ENCODE measurements around the gene ZNF516. TPM values are rescaled to one million over a fixed set of nuclear protein-coding genes. Genes with fewer than 3 reads are reported as not detected.

ZNF516 gene
- total and polyA plus RNA-seq, 8 donors, result 5.4 to 21.3 (median 12.7) TPM

DNA sequence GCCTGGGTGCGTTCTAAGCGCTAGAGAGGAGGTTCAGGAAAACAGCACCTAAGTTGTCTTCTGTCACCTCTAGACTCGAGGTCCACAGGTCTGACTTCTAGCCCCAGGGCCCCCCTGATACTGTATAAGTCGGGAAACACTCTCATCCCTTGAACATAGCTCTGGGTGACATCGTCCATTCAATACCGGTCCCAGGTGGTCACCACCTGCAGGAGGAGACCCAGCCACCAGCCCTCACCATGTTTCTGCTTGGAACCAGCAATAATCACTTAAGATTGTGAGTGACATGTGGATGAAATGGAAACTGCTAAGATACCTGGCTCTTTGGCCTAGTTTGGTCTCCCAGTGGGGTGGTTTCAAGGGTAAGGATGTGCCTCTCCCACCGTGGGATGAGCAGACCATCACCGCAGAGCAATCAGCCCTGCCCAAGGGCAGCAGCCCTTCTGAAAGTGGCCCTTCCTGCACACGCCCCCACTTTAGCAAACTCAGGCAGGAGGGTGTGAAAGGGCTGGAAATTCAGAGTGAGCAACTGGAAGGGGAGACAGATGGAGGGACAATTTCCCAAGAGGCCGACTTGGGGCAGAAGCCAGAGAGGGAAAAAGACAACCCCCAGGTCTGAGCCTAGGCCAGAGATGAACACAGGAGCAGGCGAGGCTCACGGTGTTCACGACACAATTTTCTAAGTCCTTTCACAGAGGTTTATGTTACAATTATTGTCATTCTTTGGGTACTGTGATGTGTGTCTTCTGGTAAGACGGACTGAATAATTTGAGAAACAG lies 95.2 kb downstream of the ZNF516 start:
- intact Hi-C loops (cut with DNase I), result loop anchor here (5.0 to 10.0 kb wide), 5 partner anchors 225 to 307 kb away; no protein-coding TSS in a partner anchor
- ATAC-seq, result no peak
- FAIRE-seq, result no peak
- Histone ChIP-seq H3K27me3 (no peaks in the 10 kb centered on the region), H3K27ac (no peak overlapping the region), H3K4me1 (no peaks in the 10 kb centered on the region), H3K36me3 (no peaks in the 10 kb centered on the region), H3K9me3 (no peaks in the 10 kb centered on the region), H3K4me3 (no peak overlapping the region)
- DNase-seq, result no peak
- TF ChIP-seq, protein P1, sequence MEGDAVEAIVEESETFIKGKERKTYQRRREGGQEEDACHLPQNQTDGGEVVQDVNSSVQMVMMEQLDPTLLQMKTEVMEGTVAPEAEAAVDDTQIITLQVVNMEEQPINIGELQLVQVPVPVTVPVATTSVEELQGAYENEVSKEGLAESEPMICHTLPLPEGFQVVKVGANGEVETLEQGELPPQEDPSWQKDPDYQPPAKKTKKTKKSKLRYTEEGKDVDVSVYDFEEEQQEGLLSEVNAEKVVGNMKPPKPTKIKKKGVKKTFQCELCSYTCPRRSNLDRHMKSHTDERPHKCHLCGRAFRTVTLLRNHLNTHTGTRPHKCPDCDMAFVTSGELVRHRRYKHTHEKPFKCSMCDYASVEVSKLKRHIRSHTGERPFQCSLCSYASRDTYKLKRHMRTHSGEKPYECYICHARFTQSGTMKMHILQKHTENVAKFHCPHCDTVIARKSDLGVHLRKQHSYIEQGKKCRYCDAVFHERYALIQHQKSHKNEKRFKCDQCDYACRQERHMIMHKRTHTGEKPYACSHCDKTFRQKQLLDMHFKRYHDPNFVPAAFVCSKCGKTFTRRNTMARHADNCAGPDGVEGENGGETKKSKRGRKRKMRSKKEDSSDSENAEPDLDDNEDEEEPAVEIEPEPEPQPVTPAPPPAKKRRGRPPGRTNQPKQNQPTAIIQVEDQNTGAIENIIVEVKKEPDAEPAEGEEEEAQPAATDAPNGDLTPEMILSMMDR (IDR thresholded peaks at IDR 0.05), result no peak
- WGBS, 2 donors, result 84 to 85% methylated on average over 14 of the region's 14 CpGs

DNA sequence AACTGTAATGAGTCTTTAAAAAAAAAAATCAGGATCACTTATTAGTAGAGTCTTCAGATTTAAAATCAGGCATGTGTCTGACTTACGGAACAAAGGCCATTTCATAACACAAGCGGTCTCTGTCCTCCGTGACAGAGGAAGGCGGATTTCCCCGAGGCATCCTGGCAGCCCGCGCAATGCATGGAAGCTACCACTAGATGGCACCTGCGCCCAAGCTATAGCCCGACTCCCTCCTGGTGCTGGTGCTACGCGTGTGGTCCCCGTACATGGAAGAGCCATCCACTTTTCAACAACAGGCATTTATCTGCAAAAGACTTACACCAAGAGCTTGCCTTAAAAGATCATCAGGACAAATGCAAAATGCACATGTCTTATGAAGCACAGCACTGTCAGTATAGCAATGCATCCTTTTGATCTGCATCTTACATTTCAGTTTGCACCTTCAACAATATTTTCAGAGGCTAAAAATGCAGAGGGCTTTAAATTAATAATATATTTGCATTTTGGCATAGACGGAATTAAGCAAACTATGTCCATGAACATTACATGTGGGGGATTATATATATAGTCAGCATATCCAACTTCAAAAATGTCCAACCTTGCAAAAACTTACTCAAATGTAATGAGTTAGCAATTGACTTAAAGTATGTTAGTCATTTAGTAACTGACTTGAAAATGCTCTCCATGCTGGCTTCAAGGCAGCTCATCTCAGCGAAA lies 96.0 kb downstream of the ZNF516 start:
- FAIRE-seq (no peak), DNase-seq (peak in 5 of 6 donors; percentile 42 to 90 (median 73)), ATAC-seq (peak; percentile 83 to 98 (median 95))
- 11 to 12% methylated on average over 14 of the region's 14 CpGs for WGBS, 2 donors
- Histone ChIP-seq H3K9me3 (no peaks in the 10 kb centered on the region), H3K27me3 (no peaks in the 10 kb centered on the region), H3K36me3 (no peaks in the 10 kb centered on the region), H3K27ac (no peak overlapping the region), H3K4me3 (no peak overlapping the region), H3K4me1 (no peaks in the 10 kb centered on the region)
- TF ChIP-seq, protein P1 (IDR thresholded peaks at IDR 0.05), result peak; percentile 71 to 96 (median 94)
- intact Hi-C loops (cut with DNase I), result loop anchor here in 2 of 3 donors (5.0 kb wide), 2 partner anchors 283 to 308 kb away; no protein-coding TSS in a partner anchor

DNA sequence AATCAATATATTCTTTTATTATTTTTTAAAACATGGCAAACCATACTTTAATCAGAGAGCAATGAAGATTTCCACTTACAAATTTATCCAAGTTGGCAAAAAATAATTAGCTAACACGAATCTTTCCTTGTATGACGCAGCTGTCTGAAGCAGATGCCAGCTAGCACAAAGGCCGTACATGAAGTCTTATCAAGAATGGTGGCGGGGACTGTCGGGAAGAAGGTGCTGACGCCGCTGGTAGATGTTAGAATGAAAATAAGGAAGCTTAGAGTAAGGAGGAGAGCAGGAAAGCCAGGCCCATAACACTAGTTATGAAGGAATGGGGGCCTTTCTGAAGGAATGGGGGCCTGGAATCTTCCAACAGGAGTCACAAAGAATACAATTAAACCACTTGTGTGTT lies 96.7 kb downstream of the ZNF516 start:
- Histone ChIP-seq H3K27ac (no peak overlapping the region), H3K36me3 (no peaks in the 10 kb centered on the region), H3K4me1 (no peaks in the 10 kb centered on the region), H3K4me3 (no peak overlapping the region), H3K9me3 (no peaks in the 10 kb centered on the region), H3K27me3 (no peaks in the 10 kb centered on the region)
- DNase-seq (no peak), ATAC-seq (peak in 1 of 4 donors; percentile 24), FAIRE-seq (no peak)
- TF ChIP-seq, protein P1 (IDR thresholded peaks at IDR 0.05), result no peak
- intact Hi-C loops (cut with DNase I), result loop anchor here in 2 of 3 donors (5.0 kb wide), 2 partner anchors 284 to 309 kb away; no protein-coding TSS in a partner anchor
- WGBS, 2 donors, result 79 to 81% methylated on average over 7 of the region's 7 CpGs

DNA sequence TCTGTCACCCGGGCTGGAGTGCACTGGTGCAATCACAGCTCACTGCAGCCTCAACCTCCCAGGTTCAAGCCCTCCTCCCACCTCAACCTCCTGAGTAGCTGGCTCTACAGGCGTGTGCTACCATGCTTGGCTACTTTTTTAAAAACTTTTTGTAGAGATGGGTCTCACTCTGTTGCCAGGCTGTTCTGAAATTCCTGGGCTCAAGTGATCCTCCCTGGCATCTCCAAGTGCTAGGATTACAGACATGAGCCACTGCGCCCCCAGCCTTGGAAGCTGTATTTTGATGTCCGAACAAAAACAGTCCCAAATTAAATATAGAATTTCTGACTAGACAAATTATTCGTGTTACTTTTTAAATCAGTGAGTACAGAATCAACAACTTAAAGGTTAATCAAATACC lies 97.4 kb downstream of the ZNF516 start:
- intact Hi-C loops (cut with DNase I), result loop anchor here in 2 of 3 donors (5.0 kb wide), 2 partner anchors 285 to 310 kb away; no protein-coding TSS in a partner anchor
- H3K4me3 ChIP-seq, result no peak overlapping the region
- TF ChIP-seq, protein P1 (IDR thresholded peaks at IDR 0.05), result no peak
- DNase-seq (no peak), FAIRE-seq (no peak), ATAC-seq (no peak)
- no peaks in the 10 kb centered on the region for H3K9me3 ChIP-seq
- H3K27ac ChIP-seq, result no peak overlapping the region
- H3K27me3 ChIP-seq, result no peaks in the 10 kb centered on the region
- H3K4me1 ChIP-seq, result no peaks in the 10 kb centered on the region
- H3K36me3 ChIP-seq, result no peaks in the 10 kb centered on the region
- WGBS, 2 donors, result 64 to 68% methylated on average over 5 of the region's 5 CpGs
